ENCODE data around the gene TRERF1.

Gene TRERF1

DNA sequence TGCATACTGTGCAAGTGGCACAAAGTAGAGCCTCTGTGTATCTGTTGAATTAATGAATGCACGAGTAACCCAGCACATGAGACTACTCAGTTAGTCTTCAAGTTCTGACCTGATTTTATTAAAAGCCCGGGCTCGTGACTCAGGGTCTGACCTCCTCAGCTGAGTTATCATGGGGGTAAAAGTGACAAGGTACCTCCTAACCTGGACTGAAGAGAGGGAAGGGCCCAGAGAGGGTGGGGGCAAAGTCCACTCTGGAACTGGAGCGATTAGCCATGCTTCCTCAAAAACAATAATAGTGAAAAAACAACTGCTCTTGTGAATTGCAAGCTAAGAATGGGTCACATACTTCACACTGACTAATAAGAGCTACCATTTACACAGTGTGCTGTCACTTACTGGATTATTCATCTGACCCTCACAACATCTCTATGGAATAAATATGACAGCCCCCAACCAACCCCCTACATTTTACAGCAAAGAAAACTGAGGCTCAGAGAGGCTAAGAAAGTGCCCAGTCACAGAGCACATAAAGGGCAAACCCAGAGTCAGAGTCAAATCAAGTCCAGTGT lies 26.7 kb downstream of the TRERF1 start:
- Histone ChIP-seq H3F3A (ENCODE audit: insufficient read depth) (no peaks in the 10 kb centered on the region), H3K9ac (ENCODE audit: low read length) (no peak overlapping the region), H3K9me2 (replicated peaks; ENCODE audit: insufficient read depth, low read length) (no peaks in the 10 kb centered on the region), H2AFZ (ENCODE audit: low read depth, low read length, severe bottlenecking) (no peak overlapping the region), H3K36me3 (ENCODE audit: low read length) (no peaks in the 10 kb centered on the region), H4K20me1 (ENCODE audit: low read depth, low read length) (no peaks in the 10 kb centered on the region), H3K4me3 (ENCODE audit: insufficient read depth, low read length, poor library complexity, severe bottlenecking) (no peak overlapping the region), H3K4me2 (ENCODE audit: low read depth, low read length, poor library complexity, severe bottlenecking) (no peak overlapping the region), H3K79me2 (ENCODE audit: insufficient read depth, low read length) (no peaks in the 10 kb centered on the region), H3K9me3 (ENCODE audit: insufficient read depth, low read length) (no peaks in the 10 kb centered on the region), H3K27me3 (ENCODE audit: low read length) (no peaks in the 10 kb centered on the region), H3K27ac (ENCODE audit: low read depth, low read length) (no peak overlapping the region)
- no peak for TF ChIP-seq EZH2phosphoT487 (conservative IDR thresholded peaks at IDR 0.05; ENCODE audit: low read length)
- TF ChIP-seq, protein P1, sequence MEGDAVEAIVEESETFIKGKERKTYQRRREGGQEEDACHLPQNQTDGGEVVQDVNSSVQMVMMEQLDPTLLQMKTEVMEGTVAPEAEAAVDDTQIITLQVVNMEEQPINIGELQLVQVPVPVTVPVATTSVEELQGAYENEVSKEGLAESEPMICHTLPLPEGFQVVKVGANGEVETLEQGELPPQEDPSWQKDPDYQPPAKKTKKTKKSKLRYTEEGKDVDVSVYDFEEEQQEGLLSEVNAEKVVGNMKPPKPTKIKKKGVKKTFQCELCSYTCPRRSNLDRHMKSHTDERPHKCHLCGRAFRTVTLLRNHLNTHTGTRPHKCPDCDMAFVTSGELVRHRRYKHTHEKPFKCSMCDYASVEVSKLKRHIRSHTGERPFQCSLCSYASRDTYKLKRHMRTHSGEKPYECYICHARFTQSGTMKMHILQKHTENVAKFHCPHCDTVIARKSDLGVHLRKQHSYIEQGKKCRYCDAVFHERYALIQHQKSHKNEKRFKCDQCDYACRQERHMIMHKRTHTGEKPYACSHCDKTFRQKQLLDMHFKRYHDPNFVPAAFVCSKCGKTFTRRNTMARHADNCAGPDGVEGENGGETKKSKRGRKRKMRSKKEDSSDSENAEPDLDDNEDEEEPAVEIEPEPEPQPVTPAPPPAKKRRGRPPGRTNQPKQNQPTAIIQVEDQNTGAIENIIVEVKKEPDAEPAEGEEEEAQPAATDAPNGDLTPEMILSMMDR (IDR thresholded peaks at IDR 0.05; ENCODE audit: insufficient read depth, low read length, poor library complexity, severe bottlenecking), result no peak

GRCh38 chr6:42423244-42423643 lies 28.5 kb downstream of the TRERF1 start:
- no peaks in the 10 kb centered on the region for H3K36me3 ChIP-seq (ENCODE audit: low read length)
- no peak overlapping the region for H3K4me3 ChIP-seq (ENCODE audit: insufficient read depth, low read length, poor library complexity, severe bottlenecking)
- H3K4me2 ChIP-seq (ENCODE audit: low read depth, low read length, poor library complexity, severe bottlenecking), result no peak overlapping the region
- no peak overlapping the region for H2AFZ ChIP-seq (ENCODE audit: low read depth, low read length, severe bottlenecking)
- H3K27ac ChIP-seq (ENCODE audit: low read depth, low read length), result no peak overlapping the region
- H3K9me2 ChIP-seq (replicated peaks; ENCODE audit: insufficient read depth, low read length), result no peaks in the 10 kb centered on the region
- no peaks in the 10 kb centered on the region for H4K20me1 ChIP-seq (ENCODE audit: low read depth, low read length)
- TF ChIP-seq, protein P1 (IDR thresholded peaks at IDR 0.05; ENCODE audit: insufficient read depth, low read length, poor library complexity, severe bottlenecking), result no peak
- no peak for TF ChIP-seq EZH2phosphoT487 (conservative IDR thresholded peaks at IDR 0.05; ENCODE audit: low read length)
- no peaks in the 10 kb centered on the region for H3K9me3 ChIP-seq (ENCODE audit: insufficient read depth, low read length)
- H3F3A ChIP-seq (ENCODE audit: insufficient read depth), result no peaks in the 10 kb centered on the region
- no peak overlapping the region for H3K9ac ChIP-seq (ENCODE audit: low read length)
- H3K79me2 ChIP-seq (ENCODE audit: insufficient read depth, low read length), result no peaks in the 10 kb centered on the region
- no peaks in the 10 kb centered on the region for H3K27me3 ChIP-seq (ENCODE audit: low read length)

GRCh38 chr6:42420741-42421140 lies 31.0 kb downstream of the TRERF1 start:
- Histone ChIP-seq H3K79me2 (ENCODE audit: insufficient read depth, low read length) (no peaks in the 10 kb centered on the region), H3K4me2 (ENCODE audit: low read depth, low read length, poor library complexity, severe bottlenecking) (no peak overlapping the region), H3K9ac (ENCODE audit: low read length) (no peak overlapping the region), H2AFZ (ENCODE audit: low read depth, low read length, severe bottlenecking) (no peak overlapping the region), H3K4me3 (ENCODE audit: insufficient read depth, low read length, poor library complexity, severe bottlenecking) (no peak overlapping the region), H3F3A (ENCODE audit: insufficient read depth) (no peaks in the 10 kb centered on the region), H3K27ac (ENCODE audit: low read depth, low read length) (no peak overlapping the region), H3K9me2 (replicated peaks; ENCODE audit: insufficient read depth, low read length) (no peaks in the 10 kb centered on the region), H3K27me3 (ENCODE audit: low read length) (no peaks in the 10 kb centered on the region), H3K9me3 (ENCODE audit: insufficient read depth, low read length) (no peaks in the 10 kb centered on the region), H3K36me3 (ENCODE audit: low read length) (no peaks in the 10 kb centered on the region), H4K20me1 (ENCODE audit: low read depth, low read length) (0 out of 2 replicates have a peak, but pooled peaks cover under 1% of the 10 kb centered on the region)
- TF ChIP-seq, protein P1 (IDR thresholded peaks at IDR 0.05; ENCODE audit: insufficient read depth, low read length, poor library complexity, severe bottlenecking), result no peak
- no peak for TF ChIP-seq EZH2phosphoT487 (conservative IDR thresholded peaks at IDR 0.05; ENCODE audit: low read length)
